ENCODE measurements around the gene RAP1GAP. TPM values are rescaled to one million over a fixed set of nuclear protein-coding genes. Genes with fewer than 3 reads are reported as not detected.

RAP1GAP gene
- total RNA-seq, 1 experiment from 2014 or later, result 13.4 TPM

DNA sequence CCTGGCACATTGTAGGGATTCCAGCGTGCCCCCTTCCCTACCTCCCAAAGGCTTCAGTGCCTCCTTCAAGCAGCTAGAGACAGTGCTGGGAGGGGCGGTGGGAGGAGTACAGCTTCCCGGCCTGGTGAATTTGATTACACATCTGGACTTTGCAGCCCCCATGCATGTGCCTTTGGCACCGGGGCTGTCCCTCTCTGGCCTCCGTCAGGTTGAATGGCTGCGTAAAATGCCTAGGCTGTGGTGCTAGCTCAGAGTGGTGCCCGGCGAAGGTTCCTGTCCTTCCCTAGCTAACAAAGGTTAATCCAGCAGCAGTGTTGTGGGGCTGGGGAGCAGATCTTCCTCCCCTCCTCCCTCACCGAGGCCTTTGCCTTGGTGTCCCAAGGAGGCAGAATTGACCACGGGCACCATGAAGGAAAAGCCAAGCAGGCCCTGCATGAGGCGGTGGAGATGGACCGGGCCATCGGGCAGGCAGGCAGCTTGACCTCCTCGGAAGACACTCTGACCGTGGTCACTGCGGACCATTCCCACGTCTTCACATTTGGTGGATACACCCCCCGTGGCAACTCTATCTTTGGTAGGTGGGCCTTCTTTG lies 93.7 kb downstream of the RAP1GAP start:
- H3K4me3 ChIP-seq (replicated peaks in 1 of 2; ENCODE audit: low read depth in 1 of 2, low read length in 2 of 2), result no peak overlapping the region
- H3K27me3 ChIP-seq (ENCODE audit: insufficient read depth, low read length), result no peaks in the 10 kb centered on the region
- H3K4me1 ChIP-seq (ENCODE audit: control insufficient read depth in 1 of 2, insufficient read depth in 2 of 2, low read length in 2 of 2), result peaks cover 12 to 18% of the 10 kb centered on the region in 2 experiments; a peak in 3 of 4 replicates
- H3K9me3 ChIP-seq (ENCODE audit: control insufficient read depth in 1 of 2, insufficient read depth in 1 of 2, low read depth in 1 of 2, low read length in 2 of 2), result no peaks in the 10 kb centered on the region
- H3K9ac ChIP-seq (ENCODE audit: low read length), result no peak overlapping the region
- no TSS peak for BruUV-seq (replicated peaks)
- H3K27ac ChIP-seq (ENCODE audit: low read depth, low read length), result no peak overlapping the region
- no peaks in the 10 kb centered on the region for H3K9me2 ChIP-seq (ENCODE audit: insufficient read depth)
- no peaks in the 10 kb centered on the region for H4K20me1 ChIP-seq (ENCODE audit: insufficient read depth)
- RAD21 ChIA-PET (ENCODE audit: low non-redundant PET in 1 of 2, low total read pairs in 2 of 2, uncharacterized antibody in 2 of 2, unreplicated experiment in 2 of 2), result no interaction called here
- ATAC-seq (no peak), DNase-seq (ENCODE audit: low read depth, low spot score) (no peak)
- intact Hi-C loops (cut with micrococcal nuclease), result loop anchor here (2.0 kb wide), 2 partner anchors 41 to 65 kb away; no protein-coding TSS in a partner anchor
- H2AFZ ChIP-seq (ENCODE audit: low read depth, low read length, poor library complexity, severe bottlenecking), result no peak overlapping the region
- no peak for TF ChIP-seq POLR2A (IDR thresholded peaks at IDR 0.05; ENCODE audit: borderline replicate concordance, extremely low read depth, insufficient read depth, insufficient read length)
- TF ChIP-seq CBX3 (IDR thresholded peaks at IDR 0.05; ENCODE audit: low read depth), result no peak
- TF ChIP-seq, protein P1, sequence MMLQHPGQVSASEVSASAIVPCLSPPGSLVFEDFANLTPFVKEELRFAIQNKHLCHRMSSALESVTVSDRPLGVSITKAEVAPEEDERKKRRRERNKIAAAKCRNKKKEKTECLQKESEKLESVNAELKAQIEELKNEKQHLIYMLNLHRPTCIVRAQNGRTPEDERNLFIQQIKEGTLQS (IDR thresholded peaks at IDR 0.05), result no peak
- TF ChIP-seq, protein P2, sequence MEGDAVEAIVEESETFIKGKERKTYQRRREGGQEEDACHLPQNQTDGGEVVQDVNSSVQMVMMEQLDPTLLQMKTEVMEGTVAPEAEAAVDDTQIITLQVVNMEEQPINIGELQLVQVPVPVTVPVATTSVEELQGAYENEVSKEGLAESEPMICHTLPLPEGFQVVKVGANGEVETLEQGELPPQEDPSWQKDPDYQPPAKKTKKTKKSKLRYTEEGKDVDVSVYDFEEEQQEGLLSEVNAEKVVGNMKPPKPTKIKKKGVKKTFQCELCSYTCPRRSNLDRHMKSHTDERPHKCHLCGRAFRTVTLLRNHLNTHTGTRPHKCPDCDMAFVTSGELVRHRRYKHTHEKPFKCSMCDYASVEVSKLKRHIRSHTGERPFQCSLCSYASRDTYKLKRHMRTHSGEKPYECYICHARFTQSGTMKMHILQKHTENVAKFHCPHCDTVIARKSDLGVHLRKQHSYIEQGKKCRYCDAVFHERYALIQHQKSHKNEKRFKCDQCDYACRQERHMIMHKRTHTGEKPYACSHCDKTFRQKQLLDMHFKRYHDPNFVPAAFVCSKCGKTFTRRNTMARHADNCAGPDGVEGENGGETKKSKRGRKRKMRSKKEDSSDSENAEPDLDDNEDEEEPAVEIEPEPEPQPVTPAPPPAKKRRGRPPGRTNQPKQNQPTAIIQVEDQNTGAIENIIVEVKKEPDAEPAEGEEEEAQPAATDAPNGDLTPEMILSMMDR (IDR thresholded peaks at IDR 0.05 in 2 of 3, conservative IDR thresholded peaks at IDR 0.05 in 1 of 3; ENCODE audit: borderline replicate concordance in 1 of 3, insufficient read depth in 1 of 3, low read depth in 2 of 3, low read length in 2 of 3), result no peak
- no peak for TF ChIP-seq YY1 (IDR thresholded peaks at IDR 0.05; ENCODE audit: extremely low read depth, insufficient replicate concordance, low read depth, low read length)
- TF ChIP-seq EGR1 (IDR thresholded peaks at IDR 0.05; ENCODE audit: low read depth), result no peak
- TF ChIP-seq RAD21 (IDR thresholded peaks at IDR 0.05; ENCODE audit: low read depth), result no peak
- TF ChIP-seq, protein P3, sequence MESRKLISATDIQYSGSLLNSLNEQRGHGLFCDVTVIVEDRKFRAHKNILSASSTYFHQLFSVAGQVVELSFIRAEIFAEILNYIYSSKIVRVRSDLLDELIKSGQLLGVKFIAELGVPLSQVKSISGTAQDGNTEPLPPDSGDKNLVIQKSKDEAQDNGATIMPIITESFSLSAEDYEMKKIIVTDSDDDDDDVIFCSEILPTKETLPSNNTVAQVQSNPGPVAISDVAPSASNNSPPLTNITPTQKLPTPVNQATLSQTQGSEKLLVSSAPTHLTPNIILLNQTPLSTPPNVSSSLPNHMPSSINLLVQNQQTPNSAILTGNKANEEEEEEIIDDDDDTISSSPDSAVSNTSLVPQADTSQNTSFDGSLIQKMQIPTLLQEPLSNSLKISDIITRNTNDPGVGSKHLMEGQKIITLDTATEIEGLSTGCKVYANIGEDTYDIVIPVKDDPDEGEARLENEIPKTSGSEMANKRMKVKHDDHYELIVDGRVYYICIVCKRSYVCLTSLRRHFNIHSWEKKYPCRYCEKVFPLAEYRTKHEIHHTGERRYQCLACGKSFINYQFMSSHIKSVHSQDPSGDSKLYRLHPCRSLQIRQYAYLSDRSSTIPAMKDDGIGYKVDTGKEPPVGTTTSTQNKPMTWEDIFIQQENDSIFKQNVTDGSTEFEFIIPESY (IDR thresholded peaks at IDR 0.05; ENCODE audit: extremely low read depth, insufficient replicate concordance, low read length), result no peak
- TF ChIP-seq JUND (IDR thresholded peaks at IDR 0.05), result no peak
- TF ChIP-seq ZNF274 (IDR thresholded peaks at IDR 0.05; ENCODE audit: low read depth, low read length), result no peak
- no peak for TF ChIP-seq EZH2phosphoT487 (IDR thresholded peaks at IDR 0.05; ENCODE audit: borderline replicate concordance)
- TF ChIP-seq POLR2AphosphoS5 (IDR thresholded peaks at IDR 0.05; ENCODE audit: low read depth, low read length), result no peak
- TF ChIP-seq, protein P4, sequence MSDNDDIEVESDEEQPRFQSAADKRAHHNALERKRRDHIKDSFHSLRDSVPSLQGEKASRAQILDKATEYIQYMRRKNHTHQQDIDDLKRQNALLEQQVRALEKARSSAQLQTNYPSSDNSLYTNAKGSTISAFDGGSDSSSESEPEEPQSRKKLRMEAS (IDR thresholded peaks at IDR 0.05), result no peak
- TF ChIP-seq ELF1 (IDR thresholded peaks at IDR 0.05; ENCODE audit: borderline replicate concordance, low read depth), result no peak
- TF ChIP-seq, protein P5, sequence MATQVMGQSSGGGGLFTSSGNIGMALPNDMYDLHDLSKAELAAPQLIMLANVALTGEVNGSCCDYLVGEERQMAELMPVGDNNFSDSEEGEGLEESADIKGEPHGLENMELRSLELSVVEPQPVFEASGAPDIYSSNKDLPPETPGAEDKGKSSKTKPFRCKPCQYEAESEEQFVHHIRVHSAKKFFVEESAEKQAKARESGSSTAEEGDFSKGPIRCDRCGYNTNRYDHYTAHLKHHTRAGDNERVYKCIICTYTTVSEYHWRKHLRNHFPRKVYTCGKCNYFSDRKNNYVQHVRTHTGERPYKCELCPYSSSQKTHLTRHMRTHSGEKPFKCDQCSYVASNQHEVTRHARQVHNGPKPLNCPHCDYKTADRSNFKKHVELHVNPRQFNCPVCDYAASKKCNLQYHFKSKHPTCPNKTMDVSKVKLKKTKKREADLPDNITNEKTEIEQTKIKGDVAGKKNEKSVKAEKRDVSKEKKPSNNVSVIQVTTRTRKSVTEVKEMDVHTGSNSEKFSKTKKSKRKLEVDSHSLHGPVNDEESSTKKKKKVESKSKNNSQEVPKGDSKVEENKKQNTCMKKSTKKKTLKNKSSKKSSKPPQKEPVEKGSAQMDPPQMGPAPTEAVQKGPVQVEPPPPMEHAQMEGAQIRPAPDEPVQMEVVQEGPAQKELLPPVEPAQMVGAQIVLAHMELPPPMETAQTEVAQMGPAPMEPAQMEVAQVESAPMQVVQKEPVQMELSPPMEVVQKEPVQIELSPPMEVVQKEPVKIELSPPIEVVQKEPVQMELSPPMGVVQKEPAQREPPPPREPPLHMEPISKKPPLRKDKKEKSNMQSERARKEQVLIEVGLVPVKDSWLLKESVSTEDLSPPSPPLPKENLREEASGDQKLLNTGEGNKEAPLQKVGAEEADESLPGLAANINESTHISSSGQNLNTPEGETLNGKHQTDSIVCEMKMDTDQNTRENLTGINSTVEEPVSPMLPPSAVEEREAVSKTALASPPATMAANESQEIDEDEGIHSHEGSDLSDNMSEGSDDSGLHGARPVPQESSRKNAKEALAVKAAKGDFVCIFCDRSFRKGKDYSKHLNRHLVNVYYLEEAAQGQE (IDR thresholded peaks at IDR 0.05; ENCODE audit: low read depth), result no peak
- no peak for TF ChIP-seq CEBPB (IDR thresholded peaks at IDR 0.05; ENCODE audit: low read depth)
- TF ChIP-seq ZFX (IDR thresholded peaks at IDR 0.05), result no peak
- no peak for TF ChIP-seq FOSL1 (IDR thresholded peaks at IDR 0.05; ENCODE audit: low read depth)
- no peak for TF ChIP-seq SRF (IDR thresholded peaks at IDR 0.05; ENCODE audit: low read depth)
- POLR2A ChIA-PET, result no interaction called here
- H3K79me2 ChIP-seq (ENCODE audit: insufficient read depth, low read length), result no peaks in the 10 kb centered on the region
- no peaks in the 10 kb centered on the region for H3K36me3 ChIP-seq (ENCODE audit: control insufficient read depth in 1 of 2, insufficient read depth in 2 of 2, low read length in 2 of 2)
- CTCF ChIA-PET, result interaction anchor here (1.6 to 2.4 kb wide), 2 partner anchors 205 to 320 kb away, joined by 3 to 14 read pairs; no protein-coding TSS in a partner anchor
- H3K4me2 ChIP-seq (ENCODE audit: low read length), result peak overlapping the region; percentile 57

Measured in HCT116 (cell line).